HepG2 (cell line): ENCODE results near the gene ISCU. TPM values are rescaled to one million over a fixed set of nuclear protein-coding genes. Genes with fewer than 3 reads are reported as not detected.

Experiments used
- ATAC-seq: fragments of 200-7000 bp; cut with Tn5 transposase; 3 replicates; pipeline ENCODE4 v1.9.1; 2020; ENCODE audit warnings: mild to moderate bottlenecking, moderate library complexity
- BruUV-seq: library from RNA; stranded (reverse); fragments of 400-500 nt; replicated peaks from 2 replicates; lab custom pipeline; 2021; lab: Mats Ljungman, UMichigan
- CTCF ChIA-PET: fragments of 300-600 bp; formaldehyde crosslinking; extraction: SDS; loops from one replicate; lab custom pipeline; 2021; ENCODE audit warnings: low total read pairs, inconsistent platforms, low intra/inter-chr PET ratio; lab: Yijun Ruan, JAX
- POLR2A ChIA-PET: fragments of 350-600 bp; sonication (Branson Sonifier 250); formaldehyde crosslinking; loops from one replicate; lab custom pipeline; 2020; ENCODE audit warnings: antibody characterized with exemption, inconsistent platforms; lab: Yijun Ruan, JAX
- DNase-seq: peaks from one replicate; pipeline ENCODE4 v3.0.0-alpha.2; 2015; ENCODE audit warnings: low spot score
- FAIRE-seq: peaks from 3 replicates; lab custom pipeline; 2011; peaks lifted over from hg19 to GRCh38; lab: Jason Lieb, UNC
- H2AFZ ChIP-seq: one replicate; pipeline ENCODE4 v1.6.1; 2011; ENCODE audit warnings: low read length, inconsistent platforms
- H3K27ac ChIP-seq: fragments of 300-600 bp; 3 replicates; pipeline ENCODE4 v1.8.0; 2011; ENCODE audit warnings: mixed run types, mild to moderate bottlenecking, mixed read lengths, low read length, inconsistent platforms; ENCODE audit not compliant: insufficient read depth; ENCODE audit errors: extremely low read length
- H3K27me3 ChIP-seq, 2 experiments: fragments of 200-600 bp in 1 of 2; 2 replicates in 1 of 2; 3 replicates in 1 of 2; pipeline versions ENCODE4 v1.6.0 to v1.8.0; 2011; ENCODE audit warnings: low read length in 2 of 2, mild to moderate bottlenecking in 2 of 2, moderate library complexity in 2 of 2, inconsistent platforms in 1 of 2; ENCODE audit not compliant: insufficient read depth in 2 of 2, control insufficient read depth in 1 of 2
- H3K36me3 ChIP-seq, 2 experiments: fragments of 200-600 bp in 1 of 2; replicated peaks in 1 of 2; 2 replicates in 1 of 2; 3 replicates in 1 of 2; pipeline versions ENCODE4 v1.5.1 to v1.8.0; 2011; ENCODE audit warnings: low read length in 2 of 2, inconsistent platforms in 1 of 2; ENCODE audit not compliant: insufficient read depth in 2 of 2, control insufficient read depth in 1 of 2
- H3K4me1 ChIP-seq: 2 replicates; pipeline ENCODE4 v1.5.1; 2012; ENCODE audit warnings: low read length, inconsistent platforms; ENCODE audit not compliant: insufficient read depth
- H3K4me2 ChIP-seq: 2 replicates; pipeline ENCODE4 v1.6.0; 2011; ENCODE audit warnings: low read depth, low read length, inconsistent platforms
- H3K4me3 ChIP-seq, 3 experiments: fragments of 200-600 bp in 1 of 3; sonication (generic), shearing (Covaris generic) in 1 of 3; replicated peaks in 1 of 3; 2 replicates each; pipeline ENCODE4 v1.5.1; 2011 to 2016; ENCODE audit warnings: low read length in 3 of 3, inconsistent platforms in 2 of 3, low read depth in 2 of 3, mild to moderate bottlenecking in 2 of 3, control low read depth in 1 of 3, mixed read lengths in 1 of 3; ENCODE audit not compliant: insufficient read depth in 1 of 3
- H3K79me2 ChIP-seq: one replicate; pipeline ENCODE4 v1.6.1; 2011; ENCODE audit warnings: low read length, inconsistent platforms; ENCODE audit not compliant: insufficient read depth
- H3K9ac ChIP-seq: 2 replicates; pipeline ENCODE4 v1.6.0; 2011; ENCODE audit warnings: mild to moderate bottlenecking, low read depth, low read length, inconsistent platforms; ENCODE audit not compliant: insufficient read depth
- H3K9me3 ChIP-seq: 2 replicates; pipeline ENCODE4 v1.5.1; 2012; ENCODE audit warnings: mild to moderate bottlenecking, low read length
- H4K20me1 ChIP-seq: 2 replicates; pipeline ENCODE4 v1.6.0; 2011; ENCODE audit warnings: inconsistent platforms, mild to moderate bottlenecking, low read length, moderate library complexity; ENCODE audit not compliant: insufficient read depth
- CC2D1A ChIP-seq: sonication (generic); formaldehyde crosslinking; IDR thresholded peaks from 2 replicates; pipeline ENCODE4 v1.8.1; 2023; ENCODE audit warnings: mild to moderate bottlenecking, missing genetic modification reagents
- FOSL2 ChIP-seq: sonication (generic); formaldehyde crosslinking; IDR thresholded peaks from 2 replicates; pipeline ENCODE4 v1.4.0; 2020; ENCODE audit warnings: missing genetic modification reagents
- GABPA ChIP-seq, 2 experiments: IDR thresholded peaks; 2 replicates each; pipeline ENCODE4 v1.6.1; 2011 to 2016; ENCODE audit warnings: low read depth in 2 of 2, low read length in 1 of 2, missing biosample characterization in 1 of 2, missing genetic modification characterization in 1 of 2
- GATA4 ChIP-seq: sonication (generic); IDR thresholded peaks from 2 replicates; pipeline ENCODE4 v1.6.1; 2016; ENCODE audit warnings: antibody characterized with exemption, low read depth, borderline replicate concordance
- GMEB1 ChIP-seq: sonication (generic); formaldehyde crosslinking; IDR thresholded peaks from 2 replicates; pipeline ENCODE4 v1.5.1; 2020; ENCODE audit warnings: missing genetic modification reagents, mild to moderate bottlenecking, borderline replicate concordance
- HOXA7 ChIP-seq: sonication (generic); formaldehyde crosslinking; IDR thresholded peaks from 2 replicates; pipeline ENCODE4 v1.8.1; 2022; ENCODE audit warnings: mild to moderate bottlenecking, missing genetic modification reagents, moderate library complexity
- MAFG ChIP-seq: sonication (generic); formaldehyde crosslinking; IDR thresholded peaks from 2 replicates; pipeline ENCODE4 v1.5.1; 2020; ENCODE audit warnings: mild to moderate bottlenecking, missing genetic modification reagents
- NFE2 ChIP-seq: sonication (generic); formaldehyde crosslinking; IDR thresholded peaks from 2 replicates; pipeline ENCODE4 v1.4.0; 2020; ENCODE audit warnings: missing genetic modification reagents
- PAWR ChIP-seq: sonication (generic); formaldehyde crosslinking; IDR thresholded peaks from 2 replicates; pipeline ENCODE4 v1.4.0; 2020; ENCODE audit warnings: missing genetic modification reagents, mild to moderate bottlenecking, borderline replicate concordance
- RBAK ChIP-seq: sonication (generic); formaldehyde crosslinking; IDR thresholded peaks from 2 replicates; pipeline ENCODE4 v1.5.1; 2020; ENCODE audit warnings: mild to moderate bottlenecking, missing genetic modification reagents
- REPIN1 ChIP-seq: sonication (generic); formaldehyde crosslinking; IDR thresholded peaks from 2 replicates; pipeline ENCODE4 v1.8.0; 2022; ENCODE audit warnings: missing genetic modification reagents, low read depth, mild to moderate bottlenecking, borderline replicate concordance
- SP4 ChIP-seq: sonication (generic); formaldehyde crosslinking; IDR thresholded peaks from 2 replicates; pipeline ENCODE4 v1.8.1; 2023; ENCODE audit warnings: mild to moderate bottlenecking, missing genetic modification reagents
- TEAD3 ChIP-seq: optimal IDR thresholded peaks from 2 replicates; pipeline ENCODE3; 2016; ENCODE audit warnings: borderline replicate concordance
- ZBTB26 ChIP-seq: IDR thresholded peaks from 2 replicates; pipeline ENCODE4 v1.6.1; 2016; ENCODE audit warnings: missing compliant biosample characterization, missing genetic modification reagents, borderline replicate concordance
- ZFP62 ChIP-seq: sonication (generic); formaldehyde crosslinking; IDR thresholded peaks from 2 replicates; pipeline ENCODE4 v1.4.0; 2020; ENCODE audit warnings: missing genetic modification reagents
- ZNF251 ChIP-seq: sonication (generic); formaldehyde crosslinking; IDR thresholded peaks from 2 replicates; pipeline ENCODE4 v1.9.0; 2021; ENCODE audit warnings: mild to moderate bottlenecking, missing genetic modification reagents
- ZNF34 ChIP-seq: sonication (generic); formaldehyde crosslinking; IDR thresholded peaks from 2 replicates; pipeline ENCODE4 v1.4.0; 2020; ENCODE audit warnings: mild to moderate bottlenecking, missing genetic modification reagents, borderline replicate concordance
- WGBS: methylation state at CpG from one replicate; pipeline ENCODE4 v1.1.6; 2017; ENCODE audit warnings: low lambda C conversion rate; 5-methylcytosine and 5-hydroxymethylcytosine counted together
- in situ Hi-C: cut with HindIII; loops from 2 replicates; pipeline ENCODE4 v1.10.0; 2017; ENCODE audit warnings: low pct_unique_long_range_greater_than_20kb; ENCODE audit not compliant: extremely low pct_ligation_motif_present
- intact Hi-C: fragments of 100-400 bp; cut with micrococcal nuclease; formaldehyde crosslinking; loops from one replicate; pipeline ENCODE4 v1.10.0; 2022; ENCODE audit not compliant: unreplicated experiment
- polyA plus RNA-seq, 8 experiments: library from polyadenylated mRNA; depleted of rRNA in 3 of 8; stranded (reverse) in 7 of 8; unstranded in 1 of 8; fragments of >200 nt; fragmentation: Illumina TruSeq in 4 of 8; extraction: Trizol in 4 of 8; gene quantifications; 2 replicates each; pipeline versions ENCODE4 v1.2.1 to v1.2.3, GENCODE V29; 2011 to 2016; ENCODE audit warnings: low read depth in 4 of 8, missing spikeins in 1 of 8, mixed read lengths in 1 of 8; ENCODE audit not compliant: insufficient read depth in 1 of 8
- total RNA-seq, 5 experiments: library from RNA; depleted of rRNA; stranded (reverse); fragments of >200 nt; fragmentation: Illumina TruSeq; extraction: Trizol; gene quantifications; 2 replicates each; pipeline ENCODE4 v1.2.3, GENCODE V29; 2016; ENCODE audit warnings: low read depth in 1 of 5
- TF ChIP-seq, protein P1 (sequence below): sonication (generic); formaldehyde crosslinking; IDR thresholded peaks from 2 replicates; pipeline ENCODE4 v1.4.0; 2020; ENCODE audit warnings: missing genetic modification reagents
- TF ChIP-seq, protein P2 (sequence below): sonication (generic); formaldehyde crosslinking; IDR thresholded peaks from 2 replicates; pipeline ENCODE4 v1.8.1; 2023; ENCODE audit warnings: missing genetic modification reagents, mild to moderate bottlenecking, borderline replicate concordance

Gene ISCU
- total and polyA plus RNA-seq, 2 of the 13 experiments (the other 11 are each of a cell fraction or from before 2014, with no cell fraction given) = 94.4 to 107 TPM

- Histone ChIP-seq H2AFZ (no peak overlapping the region), H3K36me3 (no peaks in the 10 kb centered on the region), H3K27me3 (peaks cover 1 to 22% of the 10 kb centered on the region in 2 experiments; a peak in 4 of 5 replicates), H3K4me3 (no peak overlapping the region), H3K79me2 (no peaks in the 10 kb centered on the region), H3K27ac (no peak overlapping the region), H3K4me1 (peaks cover 24% of the 10 kb centered on the region), H3K9ac (no peak overlapping the region), H4K20me1 (no peaks in the 10 kb centered on the region), H3K9me3 (no peaks in the 10 kb centered on the region), H3K4me2 (no peak overlapping the region)
- TF ChIP-seq GMEB1 (CRISPR knock-in tag) (no peak), ZNF34 (CRISPR knock-in tag) (no peak), TEAD3 (no peak), SP4 (CRISPR knock-in tag) (no peak), ZBTB26 (no peak), CC2D1A (CRISPR knock-in tag) (no peak), REPIN1 (CRISPR knock-in tag) (no peak), RBAK (CRISPR knock-in tag) (no peak), FOSL2 (CRISPR knock-in tag) (no peak), GATA4 (no peak), ZFP62 (CRISPR knock-in tag) (no peak), NFE2 (CRISPR knock-in tag) (no peak), ZNF251 (no peak), HOXA7 (CRISPR knock-in tag) (no peak), PAWR (CRISPR knock-in tag) (no peak), MAFG (no peak), GABPA (IDR thresholded peaks at IDR 0.05; ENCODE audit: low read depth, low read length) (no peak), GABPA (CRISPR knock-in tag; IDR thresholded peaks at IDR 0.05; ENCODE audit: low read depth) (no peak)
- TF ChIP-seq, protein P1, sequence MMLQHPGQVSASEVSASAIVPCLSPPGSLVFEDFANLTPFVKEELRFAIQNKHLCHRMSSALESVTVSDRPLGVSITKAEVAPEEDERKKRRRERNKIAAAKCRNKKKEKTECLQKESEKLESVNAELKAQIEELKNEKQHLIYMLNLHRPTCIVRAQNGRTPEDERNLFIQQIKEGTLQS = no peak
- TF ChIP-seq, protein P2, sequence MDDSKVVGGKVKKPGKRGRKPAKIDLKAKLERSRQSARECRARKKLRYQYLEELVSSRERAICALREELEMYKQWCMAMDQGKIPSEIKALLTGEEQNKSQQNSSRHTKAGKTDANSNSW (CRISPR knock-in tag) = no peak
- WGBS = 0% methylated on average over 3 of the region's 5 CpGs
- FAIRE-seq = no peak
- DNase-seq = no peak
- ChIA-PET POLR2A (no interaction called here), CTCF (no interaction called here)
- in situ Hi-C loops (no loop called here), intact Hi-C loops (no loop called here)
- ATAC-seq = no peak
- BruUV-seq = no TSS peak
These were observed 46.2 kb downstream of the ISCU start for GRCh38 chr12:108608616-108609015.
